ENCODE data around the gene SLC12A3.
"Not testable (repeated sequence)": the region's sequence is repeated elsewhere in the genome, so short reads cannot be mapped to it uniquely, and the experiment has no call there.

Gene SLC12A3

GRCh38 chr16:56869513-56870275 is 4.7 kb downstream of the SLC12A3 start:
- peak; percentile 28 for DNase-seq (ENCODE audit: low read depth)

GRCh38 chr16:56870276-56870888 is 5.4 kb downstream of the SLC12A3 start:
- DNase-seq (ENCODE audit: low read depth), result no peak

GRCh38 chr16:56871172-56871593 is 6.2 kb downstream of the SLC12A3 start:
- no peak for DNase-seq (ENCODE audit: low read depth)

GRCh38 chr16:56872863-56873391 is 7.9 kb downstream of the SLC12A3 start:
- DNase-seq (ENCODE audit: low read depth), result no peak

GRCh38 chr16:56874800-56875199 is 9.8 kb downstream of the SLC12A3 start:
- DNase-seq (ENCODE audit: low read depth), result no peak

- no peak for DNase-seq (ENCODE audit: low read depth)
Observed at GRCh38 chr16:56876048-56876447, 11.0 kb downstream of the SLC12A3 start.

- no peak for DNase-seq (ENCODE audit: low read depth)
Observed at GRCh38 chr16:56877486-56878182, 12.6 kb downstream of the SLC12A3 start.

GRCh38 chr16:56878282-56878854 is 13.4 kb downstream of the SLC12A3 start:
- DNase-seq (ENCODE audit: low read depth), result no peak

- no peak for DNase-seq (ENCODE audit: low read depth)
Observed at GRCh38 chr16:56879276-56879675, 14.3 kb downstream of the SLC12A3 start.

- no peak for DNase-seq (ENCODE audit: low read depth)
Observed at GRCh38 chr16:56880176-56880575, 15.2 kb downstream of the SLC12A3 start.

GRCh38 chr16:56880685-56881084 is 15.7 kb downstream of the SLC12A3 start:
- no peak for DNase-seq (ENCODE audit: low read depth)

- no peak for DNase-seq (ENCODE audit: low read depth)
Observed at GRCh38 chr16:56882077-56882800, 17.2 kb downstream of the SLC12A3 start.

- DNase-seq (ENCODE audit: low read depth), result no peak
Observed at GRCh38 chr16:56883586-56883985, 18.6 kb downstream of the SLC12A3 start.

GRCh38 chr16:56884026-56884582 is 19.1 kb downstream of the SLC12A3 start:
- DNase-seq (ENCODE audit: low read depth), result no peak

- not testable (repeated sequence) for DNase-seq (ENCODE audit: low read depth)
Observed at GRCh38 chr16:56884929-56885328, 19.9 kb downstream of the SLC12A3 start.

GRCh38 chr16:56885446-56886162 is 20.6 kb downstream of the SLC12A3 start:
- DNase-seq (ENCODE audit: low read depth), result no peak

- DNase-seq (ENCODE audit: low read depth), result no peak
Observed at GRCh38 chr16:56886296-56886695, 21.3 kb downstream of the SLC12A3 start.

- DNase-seq (ENCODE audit: low read depth), result no peak
Observed at GRCh38 chr16:56886826-56887225, 21.8 kb downstream of the SLC12A3 start.

- DNase-seq (ENCODE audit: low read depth), result no peak
Observed at GRCh38 chr16:56888806-56889205, 23.8 kb downstream of the SLC12A3 start.

- DNase-seq (ENCODE audit: low read depth), result no peak
Observed at GRCh38 chr16:56889206-56889605, 24.2 kb downstream of the SLC12A3 start.

GRCh38 chr16:56891685-56892084 is 26.7 kb downstream of the SLC12A3 start:
- no peak for DNase-seq (ENCODE audit: low read depth)
